Cardiac muscle cell (in vitro differentiated cells and primary cell): ENCODE data around the gene POLA2. TPM values are rescaled to one million over a fixed set of nuclear protein-coding genes. Genes with fewer than 3 reads are reported as not detected.
A peak's percentile ranks its signal among the peaks of the same experiment; 100 is the strongest.

Experiments used
- DNase-seq, 2 donors: peaks; one replicate each; pipeline versions ENCODE4 v3.0.0 to v3.0.0-alpha.2; 2010 to 2017; ENCODE audit warnings: low read depth in 1 of 2, low spot score in 1 of 2
- H3K27ac ChIP-seq: fragments of 200-600 bp; sonication (generic); 2 replicates; pipeline ENCODE4 v1.5.1; 2016
- H3K27me3 ChIP-seq: fragments of 200-600 bp; sonication (generic); 2 replicates; pipeline ENCODE4 v1.6.0; 2016; ENCODE audit warnings: control low read depth
- H3K36me3 ChIP-seq: fragments of 200-600 bp; sonication (generic); 2 replicates; pipeline ENCODE4 v1.5.1; 2016; ENCODE audit warnings: control low read depth
- H3K4me1 ChIP-seq: fragments of 200-600 bp; sonication (generic); 2 replicates; pipeline ENCODE4 v1.8.1; 2017; ENCODE audit warnings: low read depth, mild to moderate bottlenecking, mixed run types
- H3K4me3 ChIP-seq: fragments of 200-600 bp; sonication (generic); 2 replicates; pipeline ENCODE4 v1.5.1; 2016; ENCODE audit warnings: mild to moderate bottlenecking
- H3K9me3 ChIP-seq: fragments of 200-600 bp; sonication (generic); 2 replicates; pipeline ENCODE4 v1.5.1; 2017; ENCODE audit warnings: low read depth, mild to moderate bottlenecking, control low read depth
- CTCF ChIP-seq: IDR thresholded peaks from 2 replicates; pipeline ENCODE4 v1.5.1; 2012; ENCODE audit warnings: low read depth, mild to moderate bottlenecking, low read length
- polyA plus RNA-seq: library from polyadenylated mRNA; unstranded; fragments of >200 nt; fragmentation: Nextera tagmentation; extraction: Ambion mirVana; gene quantifications from 2 replicates; pipeline ENCODE4 v1.2.1, GENCODE V29; 2016
- total RNA-seq: library from RNA; depleted of rRNA; stranded (reverse); fragments of >200 nt; gene quantifications from 2 replicates; pipeline ENCODE4 v1.2.3, GENCODE V29; 2016

The POLA2 gene
- total and polyA plus RNA-seq, 2 experiments from 2014 or later: 20.3 to 31.7 TPM

- TF ChIP-seq CTCF: no peak
- Histone ChIP-seq H3K4me1 (peaks cover 4% of the 10 kb centered on the region), H3K36me3 (peaks cover 12% of the 10 kb centered on the region), H3K4me3 (no peak overlapping the region), H3K9me3 (no peaks in the 10 kb centered on the region), H3K27me3 (no peaks in the 10 kb centered on the region), H3K27ac (no peak overlapping the region)
- DNase-seq: no peak
Measured at GRCh38 chr11:65266210-65266609, 4.4 kb downstream of the POLA2 start.

- no peaks in the 10 kb centered on the region for H3K9me3 ChIP-seq
- no peak overlapping the region for H3K27ac ChIP-seq
- DNase-seq: peak; percentile 80 to 99
- no peak overlapping the region for H3K4me3 ChIP-seq
- peaks cover 11% of the 10 kb centered on the region for H3K36me3 ChIP-seq
- no peaks in the 10 kb centered on the region for H3K27me3 ChIP-seq
- TF ChIP-seq CTCF: peak; percentile 68
- H3K4me1 ChIP-seq: no peaks in the 10 kb centered on the region
Measured at GRCh38 chr11:65274735-65275682, 13.2 kb downstream of the POLA2 start.

DNA sequence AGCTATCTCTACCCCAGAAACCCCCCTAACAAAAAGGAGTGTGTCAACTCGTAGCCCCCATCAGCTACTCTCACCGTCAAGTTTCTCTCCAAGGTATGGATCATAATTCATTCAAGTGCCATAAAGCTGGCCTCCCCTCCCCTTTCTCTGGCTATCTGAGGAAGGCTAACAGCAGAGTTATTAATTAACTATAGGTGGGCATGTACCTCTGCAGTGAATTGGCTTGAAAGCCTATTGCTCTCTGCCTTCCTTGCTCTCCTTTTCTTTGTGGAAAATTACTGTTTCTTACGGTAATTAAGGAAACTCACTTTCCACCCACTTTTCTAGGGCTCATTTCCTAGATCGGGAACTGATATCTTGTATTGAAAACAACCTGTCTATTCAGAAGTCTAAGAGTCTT is 14.1 kb downstream of the POLA2 start:
- Histone ChIP-seq H3K4me3 (no peak overlapping the region), H3K27ac (no peak overlapping the region), H3K27me3 (no peaks in the 10 kb centered on the region), H3K36me3 (peaks cover 11% of the 10 kb centered on the region), H3K9me3 (no peaks in the 10 kb centered on the region), H3K4me1 (no peaks in the 10 kb centered on the region)
- DNase-seq: no peak
- TF ChIP-seq CTCF: no peak

GRCh38 chr11:65277631-65278277 is 16.0 kb downstream of the POLA2 start:
- no peak for TF ChIP-seq CTCF
- H3K4me1 ChIP-seq: no peaks in the 10 kb centered on the region
- H3K4me3 ChIP-seq: no peak overlapping the region
- no peaks in the 10 kb centered on the region for H3K9me3 ChIP-seq
- DNase-seq: no peak
- H3K27me3 ChIP-seq: no peaks in the 10 kb centered on the region
- H3K36me3 ChIP-seq: peaks cover 27% of the 10 kb centered on the region
- no peak overlapping the region for H3K27ac ChIP-seq

GRCh38 chr11:65278356-65278755 is 16.6 kb downstream of the POLA2 start:
- Histone ChIP-seq H3K4me1 (no peaks in the 10 kb centered on the region), H3K4me3 (no peak overlapping the region), H3K9me3 (no peaks in the 10 kb centered on the region), H3K36me3 (peaks cover 30% of the 10 kb centered on the region), H3K27me3 (no peaks in the 10 kb centered on the region), H3K27ac (no peak overlapping the region)
- TF ChIP-seq CTCF: no peak
- no peak for DNase-seq
